OCI-LY7 (cell line): ENCODE measurements around the gene SUN2. TPM values are rescaled to one million over a fixed set of nuclear protein-coding genes. Genes with fewer than 3 reads are reported as not detected.

Experiments
- BruUV-seq: library from RNA; stranded (reverse); fragments of 400-500 nt; replicated peaks from 2 replicates; lab custom pipeline; 2021; lab: Mats Ljungman, UMichigan
- CTCF ChIA-PET: fragments of 300-600 bp; sonication (Branson Sonifier 250); formaldehyde crosslinking; loops from one replicate; lab custom pipeline; 2022; ENCODE audit warnings: antibody characterized with exemption; ENCODE audit not compliant: unreplicated experiment; lab: Charles Lee
- POLR2A ChIA-PET: fragments of 300-600 bp; sonication (Branson Sonifier 250); formaldehyde crosslinking; loops from one replicate; lab custom pipeline; 2022; ENCODE audit warnings: antibody characterized with exemption; lab: Charles Lee
- DNase-seq: peaks from one replicate; pipeline ENCODE4 v3.0.0-alpha.2; 2015; ENCODE audit warnings: low spot score
- H2AFZ ChIP-seq: fragments of 200-600 bp; sonication (generic), shearing (Covaris generic); 2 replicates; pipeline ENCODE4 v1.6.1; 2014; ENCODE audit warnings: mild to moderate bottlenecking, antibody characterized with exemption, low read length, moderate library complexity
- H3K27ac ChIP-seq: fragments of 200-600 bp; sonication (generic); 2 replicates; pipeline ENCODE4 v1.5.1; 2014; ENCODE audit warnings: mixed run types, low read depth, mild to moderate bottlenecking, moderate library complexity, low read length, inconsistent platforms; ENCODE audit not compliant: poor library complexity, severe bottlenecking
- H3K36me3 ChIP-seq: fragments of 200-600 bp; sonication (generic); 2 replicates; pipeline ENCODE4 v1.6.1; 2014; ENCODE audit warnings: mild to moderate bottlenecking, antibody characterized with exemption, low read length, moderate library complexity, mixed read lengths; ENCODE audit not compliant: insufficient read depth
- H3K4me1 ChIP-seq: fragments of 200-600 bp; sonication (generic); 2 replicates; pipeline ENCODE4 v1.5.1; 2014; ENCODE audit warnings: mild to moderate bottlenecking, low read length; ENCODE audit not compliant: insufficient read depth, poor library complexity, severe bottlenecking
- H3K4me2 ChIP-seq: fragments of 200-600 bp; sonication (generic); 2 replicates; pipeline ENCODE4 v1.6.1; 2014; ENCODE audit warnings: mild to moderate bottlenecking, low read length
- H3K4me3 ChIP-seq: fragments of 200-600 bp; sonication (generic); 2 replicates; pipeline ENCODE4 v1.5.1; 2014; ENCODE audit warnings: mild to moderate bottlenecking, low read depth, low read length; ENCODE audit not compliant: poor library complexity, severe bottlenecking
- H3K79me2 ChIP-seq: fragments of 200-600 bp; sonication (generic); 2 replicates; pipeline ENCODE4 v1.6.1; 2016; ENCODE audit warnings: low read depth, mild to moderate bottlenecking, low read length, moderate library complexity, mixed read lengths; ENCODE audit not compliant: insufficient read depth
- H3K9me2 ChIP-seq: fragments of 200-600 bp; sonication (generic); 2 replicates; pipeline ENCODE4 v1.6.1; 2016; ENCODE audit warnings: mild to moderate bottlenecking, low read length, mixed read lengths; ENCODE audit not compliant: insufficient read depth
- H3K9me3 ChIP-seq: fragments of 200-600 bp; sonication (generic); 2 replicates; pipeline ENCODE4 v1.6.1; 2014; ENCODE audit warnings: mild to moderate bottlenecking, mixed run types, low read length, mixed read lengths
- H4K20me1 ChIP-seq: fragments of 200-600 bp; sonication (generic); 2 replicates; pipeline ENCODE4 v1.6.1; 2014; ENCODE audit warnings: mild to moderate bottlenecking, antibody characterized with exemption, low read length, moderate library complexity, mixed read lengths; ENCODE audit not compliant: insufficient read depth
- EZH2phosphoT487 ChIP-seq: fragments of 200-600 bp; sonication (generic); IDR thresholded peaks from 2 replicates; pipeline ENCODE4 v1.6.1; 2018; ENCODE audit warnings: low read depth, borderline replicate concordance, mild to moderate bottlenecking, mixed run types, antibody characterized with exemption, low read length, moderate library complexity, mixed read lengths
- intact Hi-C: fragments of 100-400 bp; cut with micrococcal nuclease; formaldehyde crosslinking; loops from one replicate; pipeline ENCODE4 v1.10.0; 2022; ENCODE audit not compliant: unreplicated experiment
- total RNA-seq, 2 experiments: library from RNA; depleted of rRNA in 1 of 2; stranded (reverse); fragments of >200 nt in 1 of 2; shearing (Covaris generic) in 1 of 2; gene quantifications; 2 replicates each; pipeline ENCODE4 v1.2.3, GENCODE V29; 2014 to 2022
- TF ChIP-seq, protein P1 (sequence below): fragments of 200-600 bp; sonication (generic); conservative IDR thresholded peaks from 2 replicates; pipeline ENCODE4 v1.5.1; 2014; ENCODE audit warnings: mild to moderate bottlenecking, antibody characterized with exemption, low read length, moderate library complexity, mixed read lengths

The SUN2 gene
- total RNA-seq, 2 experiments from 2014 or later = 59.1 to 80.2 TPM

DNA sequence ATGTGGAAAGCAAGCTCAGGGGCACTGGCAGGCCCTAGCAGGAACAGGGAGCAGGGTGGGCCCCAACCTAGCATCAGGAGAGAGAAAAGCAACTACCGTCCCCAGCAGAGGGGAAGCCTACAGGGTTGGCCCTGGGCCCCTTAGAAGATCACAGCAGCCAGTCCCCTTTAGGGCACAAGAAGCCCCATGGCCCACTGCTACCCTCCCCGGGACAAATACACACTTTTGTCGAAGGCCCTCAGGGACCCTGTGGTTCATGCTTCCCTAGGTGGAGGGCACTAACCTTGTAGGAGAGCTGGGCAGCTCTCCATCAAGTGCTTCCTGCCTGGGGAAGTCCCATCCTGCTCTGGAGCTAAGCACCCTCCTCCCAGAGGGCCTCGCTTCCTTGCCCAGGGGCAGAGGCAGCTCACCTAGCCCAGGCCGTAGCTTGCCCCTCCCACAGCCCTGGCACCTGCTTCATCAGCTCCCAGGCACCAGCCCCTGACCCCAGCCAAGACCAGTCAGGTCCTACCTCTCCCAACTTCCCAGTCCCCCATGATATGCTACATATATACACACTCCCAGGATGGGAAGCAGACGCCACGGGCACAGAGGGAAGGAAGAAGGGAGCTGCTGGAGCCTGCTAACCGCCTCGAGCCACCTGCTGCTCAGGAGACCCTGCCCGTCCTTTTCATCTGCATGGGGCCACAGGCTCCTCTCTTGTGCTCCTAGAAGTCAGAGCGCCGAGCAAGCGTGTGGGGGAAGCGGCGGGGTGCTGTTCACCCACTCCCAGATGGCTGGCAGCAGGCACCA is 20.1 kb downstream of the SUN2 start:
- Histone ChIP-seq H3K9me3 (no peaks in the 10 kb centered on the region), H4K20me1 (no peaks in the 10 kb centered on the region), H3K4me1 (no peaks in the 10 kb centered on the region), H3K4me2 (no peak overlapping the region), H2AFZ (no peak overlapping the region), H3K27ac (no peak overlapping the region), H3K4me3 (no peak overlapping the region), H3K79me2 (no peaks in the 10 kb centered on the region), H3K9me2 (no peaks in the 10 kb centered on the region), H3K36me3 (peaks cover 86% of the 10 kb centered on the region)
- intact Hi-C loops = no loop called here
- ChIA-PET POLR2A (interaction anchor here (0.7 kb wide), 1 partner anchor 1009 kb away, joined by 5 read pairs; no protein-coding TSS in a partner anchor), CTCF (no interaction called here)
- no peak for DNase-seq
- TF ChIP-seq EZH2phosphoT487 = no peak
- TF ChIP-seq, protein P1, sequence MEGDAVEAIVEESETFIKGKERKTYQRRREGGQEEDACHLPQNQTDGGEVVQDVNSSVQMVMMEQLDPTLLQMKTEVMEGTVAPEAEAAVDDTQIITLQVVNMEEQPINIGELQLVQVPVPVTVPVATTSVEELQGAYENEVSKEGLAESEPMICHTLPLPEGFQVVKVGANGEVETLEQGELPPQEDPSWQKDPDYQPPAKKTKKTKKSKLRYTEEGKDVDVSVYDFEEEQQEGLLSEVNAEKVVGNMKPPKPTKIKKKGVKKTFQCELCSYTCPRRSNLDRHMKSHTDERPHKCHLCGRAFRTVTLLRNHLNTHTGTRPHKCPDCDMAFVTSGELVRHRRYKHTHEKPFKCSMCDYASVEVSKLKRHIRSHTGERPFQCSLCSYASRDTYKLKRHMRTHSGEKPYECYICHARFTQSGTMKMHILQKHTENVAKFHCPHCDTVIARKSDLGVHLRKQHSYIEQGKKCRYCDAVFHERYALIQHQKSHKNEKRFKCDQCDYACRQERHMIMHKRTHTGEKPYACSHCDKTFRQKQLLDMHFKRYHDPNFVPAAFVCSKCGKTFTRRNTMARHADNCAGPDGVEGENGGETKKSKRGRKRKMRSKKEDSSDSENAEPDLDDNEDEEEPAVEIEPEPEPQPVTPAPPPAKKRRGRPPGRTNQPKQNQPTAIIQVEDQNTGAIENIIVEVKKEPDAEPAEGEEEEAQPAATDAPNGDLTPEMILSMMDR = no peak
- BruUV-seq = no TSS peak

- H3K4me3 ChIP-seq = no peak overlapping the region
- H3K27ac ChIP-seq = no peak overlapping the region
- BruUV-seq = no TSS peak
- no peaks in the 10 kb centered on the region for H4K20me1 ChIP-seq
- no peak overlapping the region for H2AFZ ChIP-seq
- no peaks in the 10 kb centered on the region for H3K9me3 ChIP-seq
- intact Hi-C loops = no loop called here
- H3K36me3 ChIP-seq = peaks cover 85% of the 10 kb centered on the region
- no peaks in the 10 kb centered on the region for H3K79me2 ChIP-seq
- ChIA-PET CTCF (no interaction called here), POLR2A (interaction anchor here (0.7 kb wide), 1 partner anchor 1009 kb away, joined by 5 read pairs; no protein-coding TSS in a partner anchor)
- no peak for DNase-seq
- TF ChIP-seq EZH2phosphoT487 = no peak
- TF ChIP-seq, protein P1 = no peak
- H3K9me2 ChIP-seq = no peaks in the 10 kb centered on the region
- no peak overlapping the region for H3K4me2 ChIP-seq
- H3K4me1 ChIP-seq = no peaks in the 10 kb centered on the region
These were observed 20.7 kb downstream of the SUN2 start for GRCh38 chr22:38735126-38735464.

- DNase-seq = no peak
- H4K20me1 ChIP-seq = no peaks in the 10 kb centered on the region
- H3K9me2 ChIP-seq = no peaks in the 10 kb centered on the region
- TF ChIP-seq, protein P1 = no peak
- TF ChIP-seq EZH2phosphoT487 = no peak
- no peak overlapping the region for H2AFZ ChIP-seq
- no peak overlapping the region for H3K4me3 ChIP-seq
- no peak overlapping the region for H3K27ac ChIP-seq
- POLR2A ChIA-PET = interaction anchor here (0.6 kb wide), 1 partner anchor 1432 kb away, joined by 3 read pairs; no protein-coding TSS in a partner anchor
- no peaks in the 10 kb centered on the region for H3K79me2 ChIP-seq
- H3K9me3 ChIP-seq = no peaks in the 10 kb centered on the region
- intact Hi-C loops = no loop called here
- H3K4me1 ChIP-seq = no peaks in the 10 kb centered on the region
- CTCF ChIA-PET = no interaction called here
- H3K36me3 ChIP-seq = peaks cover 83% of the 10 kb centered on the region
- no peak overlapping the region for H3K4me2 ChIP-seq
- TSS peak; percentile 73 for BruUV-seq
These were observed 21.2 kb downstream of the SUN2 start for GRCh38 chr22:38734421-38735100.
